Measurements from ENCODE around the gene SLC25A52.

DNA sequence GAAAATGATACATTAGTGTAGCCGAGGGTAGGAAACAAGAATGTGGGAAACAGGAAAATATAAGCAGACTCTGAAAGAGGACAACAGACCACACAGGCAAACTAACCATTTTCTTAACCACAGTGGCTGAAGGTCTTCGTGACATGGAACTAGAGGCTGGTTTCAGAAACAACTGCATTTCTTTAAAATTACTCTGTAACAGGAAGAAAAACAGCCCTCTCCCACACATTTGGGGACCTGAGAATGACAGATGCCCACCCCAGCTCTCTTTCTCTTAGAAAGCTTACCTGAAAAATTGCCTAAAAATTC lies 13.8 kb upstream of the SLC25A52 start:
- TF ChIP-seq, protein P1, sequence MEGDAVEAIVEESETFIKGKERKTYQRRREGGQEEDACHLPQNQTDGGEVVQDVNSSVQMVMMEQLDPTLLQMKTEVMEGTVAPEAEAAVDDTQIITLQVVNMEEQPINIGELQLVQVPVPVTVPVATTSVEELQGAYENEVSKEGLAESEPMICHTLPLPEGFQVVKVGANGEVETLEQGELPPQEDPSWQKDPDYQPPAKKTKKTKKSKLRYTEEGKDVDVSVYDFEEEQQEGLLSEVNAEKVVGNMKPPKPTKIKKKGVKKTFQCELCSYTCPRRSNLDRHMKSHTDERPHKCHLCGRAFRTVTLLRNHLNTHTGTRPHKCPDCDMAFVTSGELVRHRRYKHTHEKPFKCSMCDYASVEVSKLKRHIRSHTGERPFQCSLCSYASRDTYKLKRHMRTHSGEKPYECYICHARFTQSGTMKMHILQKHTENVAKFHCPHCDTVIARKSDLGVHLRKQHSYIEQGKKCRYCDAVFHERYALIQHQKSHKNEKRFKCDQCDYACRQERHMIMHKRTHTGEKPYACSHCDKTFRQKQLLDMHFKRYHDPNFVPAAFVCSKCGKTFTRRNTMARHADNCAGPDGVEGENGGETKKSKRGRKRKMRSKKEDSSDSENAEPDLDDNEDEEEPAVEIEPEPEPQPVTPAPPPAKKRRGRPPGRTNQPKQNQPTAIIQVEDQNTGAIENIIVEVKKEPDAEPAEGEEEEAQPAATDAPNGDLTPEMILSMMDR (IDR thresholded peaks at IDR 0.05; ENCODE audit: low read length): no peak
- TF ChIP-seq EZH2 (IDR thresholded peaks at IDR 0.05; ENCODE audit: borderline replicate concordance, low read length): no peak
